ENCODE results near the gene BMPR1A.

GRCh38 chr10:86932674-86933073 is 176.3 kb downstream of the BMPR1A start:
- TF ChIP-seq REST (IDR thresholded peaks at IDR 0.05; ENCODE audit: insufficient replicate concordance, low read depth) (no peak), CTCF (IDR thresholded peaks at IDR 0.05; ENCODE audit: insufficient read depth, low read length) (no peak), POLR2AphosphoS5 (IDR thresholded peaks at IDR 0.05; ENCODE audit: low read depth) (no peak), GABPA (IDR thresholded peaks at IDR 0.05; ENCODE audit: low read depth) (no peak), SPI1 (IDR thresholded peaks at IDR 0.05; ENCODE audit: borderline replicate concordance, low read depth) (no peak)
